Effector memory CD8-positive, alpha-beta T cell (primary cell): ENCODE results near the gene SYNE2.
A peak's percentile ranks its signal among the peaks of the same experiment; 100 is the strongest.
"Not testable (repeated sequence)": the region's sequence is repeated elsewhere in the genome, so short reads cannot be mapped to it uniquely, and the experiment has no call there.

Experiments
- ATAC-seq: fragments of 150-1000 bp; cut with Tn5 transposase; replicated peaks from 2 replicates; pipeline ENCODE4 v1.10.0; 2021; ENCODE audit warnings: mild to moderate bottlenecking, moderate library complexity
- DNase-seq, 3 experiments: peaks; one replicate each; pipeline ENCODE4 v3.0.0; 2021
- H3K27ac Mint-ChIP-seq, 2 donors: one replicate each; pipeline ENCODE4 v1.8.0; 2022; ENCODE audit warnings: mild to moderate bottlenecking in 2 of 2, mixed read lengths in 2 of 2, moderate library complexity in 2 of 2
- H3K27me3 Mint-ChIP-seq, 2 donors: one replicate each; pipeline ENCODE4 v1.8.0; 2022; ENCODE audit warnings: mixed read lengths in 2 of 2
- H3K36me3 Mint-ChIP-seq: one replicate; pipeline ENCODE4 v1.8.0; 2022; ENCODE audit warnings: mild to moderate bottlenecking, moderate library complexity, mixed read lengths; ENCODE audit not compliant: insufficient read depth
- H3K4me1 Mint-ChIP-seq, 2 donors: one replicate each; pipeline ENCODE4 v1.8.0; 2022; ENCODE audit warnings: low read depth in 2 of 2, mixed read lengths in 2 of 2
- H3K4me3 Mint-ChIP-seq, 2 donors: one replicate each; pipeline ENCODE4 v1.8.0; 2022; ENCODE audit warnings: mild to moderate bottlenecking in 2 of 2, mixed read lengths in 2 of 2, moderate library complexity in 2 of 2
- H3K9me3 Mint-ChIP-seq, 2 donors: one replicate each; pipeline ENCODE4 v1.8.0; 2022; ENCODE audit warnings: mixed read lengths in 2 of 2

Gene SYNE2

DNA sequence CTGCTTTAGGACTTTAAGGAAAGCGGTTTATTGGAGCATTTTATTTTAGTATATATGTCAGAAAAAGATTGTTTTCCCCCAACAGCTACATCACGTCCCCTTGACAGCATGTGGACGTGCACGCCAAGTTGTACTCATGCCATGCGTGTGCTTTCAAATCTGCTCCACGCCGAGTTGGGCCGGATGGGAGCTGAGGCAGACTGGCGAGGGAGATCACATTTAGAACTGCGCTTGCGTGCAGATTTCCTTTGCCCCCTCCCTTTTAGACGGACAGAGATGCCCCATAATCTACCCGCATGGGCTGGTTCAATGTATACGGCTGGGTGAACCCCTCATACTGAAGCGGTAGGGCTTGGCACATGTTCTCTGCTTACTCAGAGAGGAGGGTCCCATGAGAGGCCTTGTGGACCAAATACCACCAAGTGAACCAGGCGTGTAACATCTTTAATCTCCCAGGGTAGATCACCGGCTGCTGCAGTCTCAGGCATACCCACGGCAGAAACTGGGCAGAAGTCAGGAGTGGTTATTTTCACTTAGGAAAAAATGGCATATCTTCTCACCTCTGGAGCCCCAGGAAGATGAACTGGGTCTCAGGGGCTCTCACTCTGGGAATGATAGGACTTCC lies 349.2 kb downstream of the SYNE2 start:
- no peak for ATAC-seq
- peak overlapping the region in 1 of 2 donors; percentile 5 for H3K27ac Mint-ChIP-seq
- no peaks in the 10 kb centered on the region for H3K27me3 Mint-ChIP-seq
- H3K36me3 Mint-ChIP-seq: peaks cover 48% of the 10 kb centered on the region
- no peak overlapping the region for H3K4me3 Mint-ChIP-seq
- peaks cover 6 to 17% of the 10 kb centered on the region in 2 donors for H3K4me1 Mint-ChIP-seq
- H3K9me3 Mint-ChIP-seq: no peaks in the 10 kb centered on the region
- DNase-seq: no peak

- DNase-seq (no peak), ATAC-seq (no peak)
- peaks cover 4 to 12% of the 10 kb centered on the region in 2 donors for H3K4me1 Mint-ChIP-seq
- peaks cover 53% of the 10 kb centered on the region for H3K36me3 Mint-ChIP-seq
- H3K27ac Mint-ChIP-seq: peak overlapping the region; percentile 25 to 26
- H3K4me3 Mint-ChIP-seq: no peak overlapping the region
- no peaks in the 10 kb centered on the region for H3K27me3 Mint-ChIP-seq
- no peaks in the 10 kb centered on the region for H3K9me3 Mint-ChIP-seq
Measured at GRCh38 chr14:64202716-64203115, 349.9 kb downstream of the SYNE2 start.

GRCh38 chr14:64203366-64204006 lies 350.7 kb downstream of the SYNE2 start:
- Mint-ChIP-seq H3K4me3 (no peak overlapping the region), H3K27ac (peak overlapping the region; percentile 25 to 26), H3K4me1 (peaks cover 4 to 8% of the 10 kb centered on the region in 2 donors), H3K36me3 (peaks cover 51% of the 10 kb centered on the region), H3K27me3 (no peaks in the 10 kb centered on the region), H3K9me3 (no peaks in the 10 kb centered on the region)
- no peak for ATAC-seq
- DNase-seq: no peak

GRCh38 chr14:64208261-64208660 lies 355.5 kb downstream of the SYNE2 start:
- Mint-ChIP-seq H3K27me3 (no peaks in the 10 kb centered on the region), H3K36me3 (peaks cover 74% of the 10 kb centered on the region), H3K27ac (no peak overlapping the region), H3K4me1 (peaks cover 0 to 2% of the 10 kb centered on the region in 2 donors), H3K9me3 (no peaks in the 10 kb centered on the region), H3K4me3 (no peak overlapping the region)
- no peak for DNase-seq
- ATAC-seq: no peak

GRCh38 chr14:64208981-64209380 lies 356.2 kb downstream of the SYNE2 start:
- H3K9me3 Mint-ChIP-seq: no peaks in the 10 kb centered on the region
- no peak overlapping the region for H3K4me3 Mint-ChIP-seq
- peaks cover 0 to 2% of the 10 kb centered on the region in 2 donors for H3K4me1 Mint-ChIP-seq
- no peaks in the 10 kb centered on the region for H3K27me3 Mint-ChIP-seq
- peaks cover 75% of the 10 kb centered on the region for H3K36me3 Mint-ChIP-seq
- no peak for ATAC-seq
- DNase-seq: no peak
- no peak overlapping the region for H3K27ac Mint-ChIP-seq

GRCh38 chr14:64209444-64210131 lies 356.8 kb downstream of the SYNE2 start:
- Mint-ChIP-seq H3K36me3 (peaks cover 75% of the 10 kb centered on the region), H3K4me1 (peaks cover 0 to 2% of the 10 kb centered on the region in 2 donors), H3K27ac (peak overlapping the region in 1 of 2 donors; percentile 59), H3K4me3 (no peak overlapping the region), H3K27me3 (no peaks in the 10 kb centered on the region), H3K9me3 (no peaks in the 10 kb centered on the region)
- DNase-seq: no peak
- peak; percentile 12 for ATAC-seq

DNA sequence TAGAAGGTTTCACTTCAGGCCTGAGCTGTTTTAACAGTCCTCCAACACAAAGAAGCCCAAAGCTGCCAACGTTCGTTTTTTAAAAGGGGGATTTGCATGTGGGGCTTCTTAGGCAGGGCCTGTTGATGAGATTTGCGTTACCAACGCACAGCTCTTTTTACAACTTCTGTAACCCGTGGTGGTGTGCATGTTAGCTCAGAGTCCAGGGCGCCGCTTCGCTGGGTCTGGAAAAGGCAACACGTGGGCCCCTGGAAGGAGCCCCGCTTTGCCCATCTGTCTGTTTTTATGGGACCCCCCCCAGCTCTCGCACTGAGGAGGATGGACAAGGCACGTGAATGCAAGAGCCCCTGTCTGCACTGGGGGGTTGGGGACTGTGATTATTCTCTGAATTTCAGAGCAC lies 357.4 kb downstream of the SYNE2 start:
- Mint-ChIP-seq H3K4me1 (no peaks in the 10 kb centered on the region), H3K9me3 (no peaks in the 10 kb centered on the region), H3K4me3 (no peak overlapping the region), H3K36me3 (peaks cover 75% of the 10 kb centered on the region), H3K27ac (peak overlapping the region; percentile 59 to 76), H3K27me3 (no peaks in the 10 kb centered on the region)
- no peak for ATAC-seq
- DNase-seq: no peak

GRCh38 chr14:64210912-64211311 lies 358.1 kb downstream of the SYNE2 start:
- not testable (repeated sequence) for ATAC-seq, H3K4me1 Mint-ChIP-seq, H3K9me3 Mint-ChIP-seq, H3K4me3 Mint-ChIP-seq, DNase-seq, H3K27me3 Mint-ChIP-seq
- H3K36me3 Mint-ChIP-seq: peaks cover 81% of the 10 kb centered on the region
- peak overlapping the region; percentile 7 to 76 for H3K27ac Mint-ChIP-seq

DNA sequence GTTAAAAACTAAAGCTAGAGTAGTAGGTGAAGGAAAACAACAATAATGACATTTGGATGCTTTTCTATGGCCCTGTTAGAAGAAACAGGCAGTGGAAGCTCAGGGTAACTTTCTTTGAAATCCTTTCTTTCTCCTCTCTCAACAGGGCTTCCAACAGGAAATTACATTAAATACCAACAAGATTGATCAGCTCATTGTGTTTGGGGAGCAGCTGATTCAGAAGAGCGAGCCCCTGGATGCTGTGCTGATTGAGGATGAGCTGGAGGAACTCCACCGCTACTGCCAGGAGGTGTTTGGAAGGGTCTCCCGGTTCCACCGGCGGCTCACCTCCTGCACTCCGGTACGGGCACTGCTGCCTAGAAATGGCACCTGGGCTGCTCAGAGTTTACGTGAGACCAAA lies 359.9 kb downstream of the SYNE2 start:
- H3K27ac Mint-ChIP-seq: peak overlapping the region in 1 of 2 donors; percentile 20
- H3K4me3 Mint-ChIP-seq: no peak overlapping the region
- H3K27me3 Mint-ChIP-seq: no peaks in the 10 kb centered on the region
- H3K4me1 Mint-ChIP-seq: no peaks in the 10 kb centered on the region
- ATAC-seq (no peak), DNase-seq (no peak)
- H3K9me3 Mint-ChIP-seq: no peaks in the 10 kb centered on the region
- peaks cover 80% of the 10 kb centered on the region for H3K36me3 Mint-ChIP-seq

GRCh38 chr14:64213086-64213485 lies 360.3 kb downstream of the SYNE2 start:
- Mint-ChIP-seq H3K9me3 (no peaks in the 10 kb centered on the region), H3K27ac (peak overlapping the region in 1 of 2 donors; percentile 20), H3K36me3 (peaks cover 83% of the 10 kb centered on the region), H3K4me3 (no peak overlapping the region), H3K4me1 (no peaks in the 10 kb centered on the region), H3K27me3 (no peaks in the 10 kb centered on the region)
- ATAC-seq: no peak
- no peak for DNase-seq

- no peak for DNase-seq
- no peaks in the 10 kb centered on the region for H3K4me1 Mint-ChIP-seq
- H3K36me3 Mint-ChIP-seq: peaks cover 87% of the 10 kb centered on the region
- no peak overlapping the region for H3K4me3 Mint-ChIP-seq
- ATAC-seq: no peak
- no peaks in the 10 kb centered on the region for H3K9me3 Mint-ChIP-seq
- H3K27ac Mint-ChIP-seq: no peak overlapping the region
- no peaks in the 10 kb centered on the region for H3K27me3 Mint-ChIP-seq
Measured at GRCh38 chr14:64213853-64214570, 361.2 kb downstream of the SYNE2 start.

DNA sequence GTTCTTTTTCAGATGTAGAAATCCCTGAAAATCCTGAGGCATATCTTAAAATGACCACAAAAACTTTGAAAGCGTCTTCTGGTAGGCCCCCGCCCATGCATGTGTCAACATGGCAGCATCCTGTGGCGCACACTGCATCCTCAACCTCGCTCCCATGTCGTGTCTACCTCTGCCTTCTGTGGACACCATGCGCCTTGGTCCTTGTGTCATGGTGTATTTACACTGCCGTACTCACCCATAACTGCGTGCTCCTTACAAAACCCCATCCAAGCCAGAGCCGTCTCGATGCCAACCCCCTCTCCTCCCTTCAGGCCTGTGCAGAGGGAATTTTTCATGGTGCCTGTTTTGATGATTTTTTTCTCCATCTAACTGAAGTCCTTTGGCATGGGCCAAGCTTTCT lies 362.5 kb downstream of the SYNE2 start:
- Mint-ChIP-seq H3K4me3 (no peak overlapping the region), H3K27ac (peak overlapping the region in 1 of 2 donors; percentile 53), H3K27me3 (no peaks in the 10 kb centered on the region), H3K9me3 (no peaks in the 10 kb centered on the region), H3K4me1 (no peaks in the 10 kb centered on the region), H3K36me3 (peaks cover 85% of the 10 kb centered on the region)
- DNase-seq (no peak), ATAC-seq (no peak)

GRCh38 chr14:64215978-64216377 lies 363.2 kb downstream of the SYNE2 start:
- H3K9me3 Mint-ChIP-seq: no peaks in the 10 kb centered on the region
- peaks cover 85% of the 10 kb centered on the region for H3K36me3 Mint-ChIP-seq
- no peak overlapping the region for H3K4me3 Mint-ChIP-seq
- H3K27ac Mint-ChIP-seq: peak overlapping the region in 1 of 2 donors; percentile 53
- no peak for ATAC-seq
- H3K4me1 Mint-ChIP-seq: no peaks in the 10 kb centered on the region
- no peaks in the 10 kb centered on the region for H3K27me3 Mint-ChIP-seq
- no peak for DNase-seq
